Common myeloid progenitor, CD34-positive (primary cell): ENCODE results near the gene FBXO39.
A peak's percentile ranks its signal among the peaks of the same experiment; 100 is the strongest.

Experiments
- CTCF ChIA-PET: fragments of 350-600 bp; sonication (Branson Sonifier 250); formaldehyde crosslinking; loops from one replicate; lab custom pipeline; 2021; ENCODE audit warnings: antibody characterized with exemption; lab: Charles Lee
- POLR2A ChIA-PET: fragments of 350-600 bp; sonication (Branson Sonifier 250); formaldehyde crosslinking; loops from one replicate; lab custom pipeline; 2021; ENCODE audit warnings: antibody characterized with exemption; lab: Charles Lee
- DNase-seq, 3 donors: peaks; one replicate each; pipeline versions ENCODE4 v3.0.0 to v3.0.0-alpha.2; 2013
- H3K27ac ChIP-seq, 2 experiments: 1 replicate in 1 of 2; 2 replicates in 1 of 2; pipeline ENCODE4 v1.7.0; 2013; ENCODE audit warnings: inconsistent platforms in 2 of 2, low read length in 2 of 2, mild to moderate bottlenecking in 2 of 2, low read depth in 1 of 2, moderate library complexity in 1 of 2; ENCODE audit not compliant: severe bottlenecking in 2 of 2, insufficient read depth in 1 of 2, poor library complexity in 1 of 2
- H3K27me3 ChIP-seq, 5 experiments: replicated peaks in 2 of 5; 1 replicate in 3 of 5; 2 replicates in 2 of 5; pipeline versions ENCODE4 v1.6.1 to v1.7.0; 2013; ENCODE audit warnings: low read length in 4 of 5, mild to moderate bottlenecking in 2 of 5, moderate library complexity in 2 of 5, inconsistent platforms in 1 of 5; ENCODE audit not compliant: insufficient read depth in 5 of 5, control insufficient read depth in 4 of 5
- H3K36me3 ChIP-seq, 4 experiments: 1 replicate in 2 of 4; 2 replicates in 2 of 4; pipeline versions ENCODE4 v1.6.1 to v1.7.0; 2013; ENCODE audit warnings: low read length in 3 of 4, control low read depth in 1 of 4, mild to moderate bottlenecking in 1 of 4; ENCODE audit not compliant: control insufficient read depth in 4 of 4, insufficient read depth in 4 of 4
- H3K4me1 ChIP-seq, 4 experiments: 1 replicate in 3 of 4; 2 replicates in 1 of 4; pipeline versions ENCODE4 v1.6.1 to v1.7.1; 2013; ENCODE audit warnings: low read length in 3 of 4, mild to moderate bottlenecking in 3 of 4, control low read depth in 1 of 4, inconsistent platforms in 1 of 4, moderate library complexity in 1 of 4; ENCODE audit not compliant: control insufficient read depth in 4 of 4, insufficient read depth in 4 of 4; ENCODE audit errors: control extremely low read depth in 1 of 4
- H3K4me3 ChIP-seq, 7 experiments: 1 replicate in 4 of 7; 2 replicates in 3 of 7; pipeline versions ENCODE4 v1.5.1 to v1.7.0; 2013; ENCODE audit warnings: mild to moderate bottlenecking in 7 of 7, low read length in 6 of 7, moderate library complexity in 6 of 7, inconsistent platforms in 2 of 7, low read depth in 2 of 7, control low read depth in 1 of 7; ENCODE audit not compliant: insufficient read depth in 4 of 7, control insufficient read depth in 1 of 7; ENCODE audit errors: extremely low read depth in 1 of 7
- H3K9me3 ChIP-seq, 5 experiments: 1 replicate in 4 of 5; 2 replicates in 1 of 5; pipeline versions ENCODE4 v1.6.1 to v1.7.1; 2013; ENCODE audit warnings: low read length in 4 of 5, mild to moderate bottlenecking in 2 of 5, inconsistent platforms in 1 of 5, low read depth in 1 of 5, moderate library complexity in 1 of 5; ENCODE audit not compliant: control insufficient read depth in 4 of 5, insufficient read depth in 2 of 5; ENCODE audit errors: control extremely low read depth in 1 of 5
- WGBS: methylation state at CpG from one replicate; pipeline ENCODE4 v1.1.5; 2013; ENCODE audit not compliant: insufficient coverage; 5-methylcytosine and 5-hydroxymethylcytosine counted together

FBXO39 gene

DNA sequence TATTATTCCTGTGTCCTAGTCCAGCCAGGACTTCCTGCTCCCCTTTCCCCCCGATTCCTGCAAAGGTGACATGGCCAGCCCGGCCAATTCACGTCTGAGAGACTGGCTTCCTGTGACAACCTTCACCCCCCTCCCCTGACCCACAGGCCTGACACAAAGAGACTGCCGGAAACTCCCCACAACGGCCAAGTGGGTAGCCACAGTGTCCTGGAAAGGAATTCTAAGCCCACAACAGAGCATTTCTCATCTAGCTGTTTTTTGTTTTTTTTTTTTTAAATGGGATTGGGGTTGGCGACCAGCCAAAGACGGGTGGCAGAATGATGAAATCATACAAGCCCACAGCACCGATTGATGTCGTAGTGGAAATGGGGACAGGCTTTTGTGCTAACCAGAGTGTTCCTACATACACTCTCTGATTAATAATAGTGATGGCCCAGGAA lies 23.0 kb upstream of the FBXO39 start:
- CTCF ChIA-PET, result interaction anchor here (1.2 to 1.3 kb wide), 2 partner anchors 34 to 71 kb away, joined by 3 read pairs; no protein-coding TSS in a partner anchor
- H3K27me3 ChIP-seq, result no peaks in the 10 kb centered on the region
- peaks cover 6 to 56% (median 42%) of the 10 kb centered on the region in 4 experiments for H3K4me1 ChIP-seq
- no peaks in the 10 kb centered on the region for H3K9me3 ChIP-seq
- H3K36me3 ChIP-seq, result peaks cover 0 to 1% (median 0%) of the 10 kb centered on the region in 4 experiments
- WGBS, result 7% methylated on average over 6 of the region's 9 CpGs
- H3K4me3 ChIP-seq, result peak overlapping the region in 3 of 7 experiments; percentile 2 to 54 (median 5)
- POLR2A ChIA-PET, result no interaction called here
- peak overlapping the region in 1 of 2 experiments; percentile 52 for H3K27ac ChIP-seq
- DNase-seq, result peak; percentile 69 to 86 (median 79)

DNA sequence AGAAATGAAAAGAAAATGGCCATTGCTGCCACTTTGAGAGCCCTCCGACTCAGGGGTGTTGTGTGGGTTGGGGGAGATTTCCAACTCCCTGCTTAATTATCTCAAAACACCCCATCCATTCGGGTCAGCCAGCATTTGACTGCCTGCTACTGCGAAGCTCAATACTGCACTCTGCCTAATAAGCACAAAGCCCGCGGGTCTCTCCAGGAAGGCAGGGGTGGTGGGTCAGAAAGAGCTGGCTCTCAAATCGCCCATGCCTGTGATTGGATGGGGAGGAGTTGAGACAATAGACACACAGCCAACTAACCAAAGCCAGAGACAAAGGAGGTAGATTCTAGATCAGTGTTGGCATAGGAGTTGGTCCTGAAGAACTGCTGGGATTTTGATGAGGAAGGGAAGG lies 22.5 kb upstream of the FBXO39 start:
- peaks cover 0 to 5% (median 0%) of the 10 kb centered on the region in 4 experiments for H3K36me3 ChIP-seq
- peak overlapping the region in 1 of 2 experiments; percentile 39 for H3K27ac ChIP-seq
- peaks cover 6 to 59% (median 42%) of the 10 kb centered on the region in 4 experiments for H3K4me1 ChIP-seq
- H3K9me3 ChIP-seq, result no peaks in the 10 kb centered on the region
- no peaks in the 10 kb centered on the region for H3K27me3 ChIP-seq
- 80% methylated on average over 1 of the region's 6 CpGs for WGBS
- ChIA-PET CTCF (interaction anchor here (1.3 kb wide), 1 partner anchor 34 kb away, joined by 3 read pairs; no protein-coding TSS in a partner anchor), POLR2A (no interaction called here)
- peak overlapping the region in 3 of 7 experiments; percentile 2 to 54 (median 25) for H3K4me3 ChIP-seq
- no peak for DNase-seq

DNA sequence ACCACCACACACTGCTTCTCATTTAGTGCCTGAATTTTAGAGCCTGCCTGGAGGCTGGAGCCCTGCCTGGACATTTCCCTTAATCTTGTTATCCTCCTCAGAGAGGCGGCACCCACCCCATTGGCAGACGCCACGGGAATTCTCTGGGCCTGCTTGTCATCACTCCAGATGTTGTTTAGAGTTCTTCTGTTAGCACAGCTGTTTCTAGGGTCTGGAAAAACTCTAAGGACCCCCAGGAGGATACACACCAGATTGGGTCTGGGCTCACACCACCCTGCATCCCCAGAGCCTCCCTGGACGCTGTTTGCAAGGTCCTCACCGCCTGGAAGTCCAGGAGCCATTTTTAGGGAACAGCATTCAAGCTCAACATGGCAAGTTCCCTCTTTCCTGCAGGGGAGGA lies 20.7 kb upstream of the FBXO39 start:
- ChIA-PET CTCF (interaction anchor here (0.6 to 1.8 kb wide), 6 partner anchors 12 to 267 kb away, joined by 3 to 4 read pairs (median 3); no protein-coding TSS in a partner anchor), POLR2A (no interaction called here)
- peaks cover 6 to 59% (median 42%) of the 10 kb centered on the region in 4 experiments for H3K4me1 ChIP-seq
- peak overlapping the region; percentile 58 to 76 for H3K27ac ChIP-seq
- peak overlapping the region in 6 of 7 experiments; percentile 66 to 93 (median 88) for H3K4me3 ChIP-seq
- no peaks in the 10 kb centered on the region for H3K9me3 ChIP-seq
- H3K27me3 ChIP-seq, result no peaks in the 10 kb centered on the region
- no peak for DNase-seq
- WGBS, result 92% methylated on average over 5 of the region's 5 CpGs
- H3K36me3 ChIP-seq, result peaks cover 0 to 20% (median 7%) of the 10 kb centered on the region in 4 experiments

DNA sequence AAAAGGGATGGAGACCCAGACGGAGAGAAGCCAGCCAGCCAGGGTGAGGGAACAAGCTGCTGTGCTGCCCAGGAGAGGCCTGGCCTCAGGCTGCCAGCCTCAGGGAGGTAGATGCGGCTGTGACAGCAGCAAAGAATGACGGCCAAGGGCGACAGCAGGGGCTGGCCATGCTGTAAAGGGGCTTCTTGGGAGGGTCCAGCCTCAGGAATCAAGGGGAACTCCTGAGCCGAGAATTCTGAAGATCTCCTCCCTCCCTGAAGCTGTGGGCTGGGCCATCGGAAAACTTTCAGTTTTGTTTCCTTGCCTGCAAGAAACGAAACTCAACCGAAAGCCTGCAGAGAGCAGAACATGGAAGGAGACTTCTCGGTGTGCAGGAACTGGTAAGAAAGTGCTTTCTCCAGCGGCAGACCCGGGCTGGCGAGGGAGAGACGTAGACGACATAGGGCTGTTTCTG lies 20.3 kb upstream of the FBXO39 start, which contains the start of gene XAF1:
Gene XAF1, plus strand, starts transcription at position 316 of the 454 bp plus-strand sequence. Its CDS starts 33 bp downstream, at position 349.
- Histone ChIP-seq H3K9me3 (no peaks in the 10 kb centered on the region), H3K36me3 (peaks cover 0 to 24% (median 9%) of the 10 kb centered on the region in 4 experiments), H3K4me3 (peak within 1 kb of the TSS; percentile 35 to 93 (median 86)), H3K4me1 (peaks cover 6 to 59% (median 42%) of the 10 kb centered on the region in 4 experiments), H3K27me3 (no peaks in the 10 kb centered on the region), H3K27ac (peak within 1 kb of the TSS; percentile 58 to 76)
- ChIA-PET POLR2A (no interaction called here), CTCF (interaction anchor here (1.0 to 1.8 kb wide), 2 partner anchors 12 to 245 kb away, joined by 3 read pairs; no protein-coding TSS in a partner anchor)
- peak; percentile 66 to 82 (median 78) for DNase-seq
- WGBS, result 3% methylated on average over 13 of the region's 14 CpGs

DNA sequence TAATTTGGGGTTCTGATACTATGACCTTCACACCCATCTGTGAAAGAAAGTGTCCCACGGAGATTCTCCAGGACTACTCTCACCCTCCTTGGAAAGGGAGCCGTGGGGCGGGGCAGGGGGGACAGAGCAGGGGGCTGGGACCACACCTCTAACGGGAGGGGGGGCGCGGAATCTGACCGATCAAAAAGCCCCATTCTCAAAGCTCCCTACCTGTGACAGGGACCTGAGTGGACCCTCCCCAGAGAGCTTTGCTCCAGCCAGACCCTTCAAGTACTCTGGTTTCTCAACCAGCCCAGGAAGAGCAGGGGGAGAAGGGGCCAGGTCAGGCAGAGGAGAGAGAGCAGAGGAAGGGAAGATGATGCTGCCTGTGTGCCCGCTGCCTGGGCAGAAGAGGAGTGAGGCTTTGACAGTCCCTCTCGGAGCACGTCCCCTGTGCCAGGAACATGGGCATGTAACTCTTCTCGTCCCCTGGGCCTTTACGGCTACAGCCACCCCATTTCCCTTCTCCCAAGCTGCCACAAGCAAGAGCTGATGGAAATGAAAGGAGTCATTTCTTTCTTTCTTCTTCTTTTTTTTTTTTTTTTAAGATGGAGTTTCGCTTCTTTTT lies 19.5 kb upstream of the FBXO39 start:
- WGBS, result 32% methylated on average over 9 of the region's 13 CpGs
- no peak for DNase-seq
- peaks cover 4 to 30% (median 12%) of the 10 kb centered on the region in 4 experiments for H3K36me3 ChIP-seq
- ChIA-PET CTCF (interaction anchor here (0.6 to 1.8 kb wide), 2 partner anchors 13 to 680 kb away, joined by 3 read pairs; no protein-coding TSS in a partner anchor), POLR2A (interaction anchor here (0.6 kb wide), 1 partner anchor 23 kb away, joined by 3 read pairs; no protein-coding TSS in a partner anchor)
- peaks cover 6 to 59% (median 42%) of the 10 kb centered on the region in 4 experiments for H3K4me1 ChIP-seq
- no peaks in the 10 kb centered on the region for H3K27me3 ChIP-seq
- H3K27ac ChIP-seq, result peak overlapping the region; percentile 58 to 76
- H3K4me3 ChIP-seq, result peak overlapping the region; percentile 35 to 93 (median 86)
- H3K9me3 ChIP-seq, result no peaks in the 10 kb centered on the region

DNA sequence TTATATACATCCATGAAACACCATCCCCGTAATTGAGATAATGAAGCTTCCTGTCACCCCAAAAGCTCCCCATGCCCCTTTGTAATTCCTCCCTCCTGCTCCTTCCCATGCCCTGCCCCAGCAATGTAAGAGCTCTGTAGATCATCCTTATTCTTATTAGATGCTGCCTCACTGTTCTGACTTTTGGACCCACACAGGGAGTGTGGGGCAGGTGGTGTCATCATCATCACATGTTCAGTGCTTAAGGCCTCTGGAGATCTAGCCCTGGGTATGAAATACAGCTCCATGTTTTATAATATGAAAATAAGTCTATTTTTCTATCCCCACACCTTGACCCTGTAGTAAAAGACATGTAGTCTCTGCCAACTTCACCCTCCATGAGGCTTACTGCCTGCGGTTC lies 18.3 kb upstream of the FBXO39 start:
- 100% methylated on average over 2 of the region's 2 CpGs for WGBS
- ChIA-PET CTCF (interaction anchor here (0.5 to 1.0 kb wide), 4 partner anchors 13 to 655 kb away, joined by 3 to 5 read pairs (median 3); no protein-coding TSS in a partner anchor), POLR2A (no interaction called here)
- H3K27me3 ChIP-seq, result no peaks in the 10 kb centered on the region
- no peaks in the 10 kb centered on the region for H3K9me3 ChIP-seq
- no peak for DNase-seq
- H3K27ac ChIP-seq, result no peak overlapping the region
- peak overlapping the region in 1 of 7 experiments; percentile 85 for H3K4me3 ChIP-seq
- H3K36me3 ChIP-seq, result peaks cover 6 to 42% (median 17%) of the 10 kb centered on the region in 4 experiments
- peaks cover 0 to 50% (median 35%) of the 10 kb centered on the region in 4 experiments for H3K4me1 ChIP-seq
